HUES64 (cell line): ENCODE data around the gene MDH1B. TPM values are rescaled to one million over a fixed set of nuclear protein-coding genes. Genes with fewer than 3 reads are reported as not detected.
"Not testable (repeated sequence)": the region's sequence is repeated elsewhere in the genome, so short reads cannot be mapped to it uniquely, and the experiment has no call there.

Source experiments
- H3K27ac ChIP-seq: 2 replicates; pipeline ENCODE4 v1.7.0; 2013; ENCODE audit warnings: low read depth, low read length, inconsistent platforms
- H3K27me3 ChIP-seq: 2 replicates; pipeline ENCODE4 v1.6.1; 2013; ENCODE audit warnings: mild to moderate bottlenecking, low read length; ENCODE audit not compliant: insufficient read depth
- H3K36me3 ChIP-seq: 2 replicates; pipeline ENCODE4 v1.6.1; 2013; ENCODE audit warnings: mild to moderate bottlenecking, low read length; ENCODE audit not compliant: insufficient read depth
- H3K4me1 ChIP-seq: 2 replicates; pipeline ENCODE4 v1.6.1; 2013; ENCODE audit warnings: mild to moderate bottlenecking, low read length, moderate library complexity; ENCODE audit not compliant: insufficient read depth
- H3K4me3 ChIP-seq: 2 replicates; pipeline ENCODE4 v1.5.1; 2013; ENCODE audit warnings: mild to moderate bottlenecking, low read length, moderate library complexity
- H3K9ac ChIP-seq: 2 replicates; pipeline ENCODE4 v1.6.1; 2013; ENCODE audit warnings: mild to moderate bottlenecking, low read depth, low read length
- H3K9me3 ChIP-seq: 2 replicates; pipeline ENCODE4 v1.6.1; 2013; ENCODE audit warnings: low read depth, low read length; ENCODE audit not compliant: insufficient read depth
- WGBS: fragments of 150-250, 120-280 bp; methylation state at CpG from one replicate; pipeline ENCODE4 v1.1.7; 2013; ENCODE audit warnings: missing lambda C conversion rate; 5-methylcytosine and 5-hydroxymethylcytosine counted together
- polyA plus RNA-seq, 2 experiments: library from polyadenylated mRNA; stranded (reverse); fragments of 50-300 nt; gene quantifications; one replicate each; pipeline ENCODE4 v1.2.3, GENCODE V29; 2013

The MDH1B gene
- 1.8 TPM for polyA plus RNA-seq (2013, experiment 1 of 2)
- 2.6 TPM for polyA plus RNA-seq (2013, experiment 2 of 2)

DNA sequence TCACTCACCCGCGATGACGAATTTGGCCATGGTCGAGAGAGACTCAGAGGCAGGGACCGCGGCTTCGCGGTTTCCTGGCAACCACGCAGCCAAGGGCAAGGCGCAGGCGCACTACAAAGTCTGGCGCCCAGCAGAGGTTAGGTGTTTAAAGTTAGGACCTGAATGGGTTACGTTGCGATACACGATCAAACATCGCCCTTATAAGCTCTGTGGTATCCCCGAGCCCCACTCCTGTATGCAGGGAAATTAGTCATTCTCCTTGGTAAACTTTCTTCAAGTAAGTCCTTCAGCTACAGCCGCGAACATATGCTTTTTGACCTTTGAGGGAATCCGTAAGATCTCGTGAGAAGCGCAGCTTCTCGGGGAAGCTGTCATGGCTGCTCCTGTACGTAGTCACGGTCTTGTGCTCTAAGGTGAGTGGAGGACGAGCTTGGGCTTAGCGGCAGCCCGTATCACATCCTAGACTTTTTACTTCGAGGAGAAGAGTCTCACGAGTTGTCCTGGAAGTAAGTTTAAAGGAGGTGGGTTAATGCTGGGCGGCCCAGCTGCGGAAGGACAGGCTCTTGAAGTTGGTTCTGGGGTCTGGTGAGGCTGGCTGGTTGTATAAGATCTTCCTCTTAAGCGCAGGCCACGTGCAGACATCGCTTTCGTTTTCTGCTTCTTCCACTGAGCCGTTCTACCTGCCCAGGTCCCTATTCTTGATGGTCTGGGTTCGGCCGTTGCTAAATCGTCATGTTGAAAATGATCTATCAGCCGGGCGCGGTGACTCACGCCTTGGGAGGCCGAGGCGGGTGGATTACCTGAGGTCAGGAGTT, at the start of gene MDH1B, which contains the start of gene FASTKD2:
Gene MDH1B, minus strand, starts transcription at position 87 of the 815 bp plus-strand sequence. Its CDS starts 57 bp downstream, at position 30.
Gene FASTKD2, plus strand, starts transcription at position 365 of the 815 bp plus-strand sequence. CDS start 1,088 bp downstream, outside the sequence.
- Histone ChIP-seq H3K27me3 (no peaks in the 10 kb centered on the region), H3K36me3 (peaks cover 34% of the 10 kb centered on the region), H3K27ac (peak within 1 kb of the TSS; percentile 66), H3K9ac (peak within 1 kb of the TSS; percentile 91), H3K4me1 (0 out of 2 replicates have a peak, but pooled peaks cover 4% of the 10 kb centered on the region), H3K9me3 (no peaks in the 10 kb centered on the region), H3K4me3 (peak within 1 kb of the TSS; percentile 82)
- WGBS: under 1% methylated on average over 46 of the region's 46 CpGs

DNA sequence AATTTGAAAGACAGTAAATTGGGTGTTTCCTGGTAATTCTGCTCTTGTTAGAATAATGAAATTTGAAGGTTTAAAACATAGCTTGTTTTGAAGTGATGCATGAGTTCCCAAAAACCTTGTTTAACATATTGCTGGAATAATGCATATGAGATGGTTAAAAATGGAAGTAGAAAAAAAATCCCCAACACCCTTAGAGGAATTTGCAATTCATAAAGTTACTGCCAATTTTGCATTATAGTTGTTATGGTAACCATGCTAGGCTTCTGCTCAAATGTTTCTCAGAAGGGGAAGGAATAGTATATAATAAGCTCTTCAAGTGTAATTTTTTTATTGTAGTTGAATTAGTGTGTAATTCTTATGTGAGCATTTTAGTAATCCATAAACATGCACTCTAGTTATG, 49.4 kb upstream of the MDH1B start:
- H3K27ac ChIP-seq: no peak overlapping the region
- H3K27me3 ChIP-seq: no peaks in the 10 kb centered on the region
- no peak overlapping the region for H3K4me3 ChIP-seq
- H3K4me1 ChIP-seq: peaks cover 26% of the 10 kb centered on the region
- H3K9ac ChIP-seq: no peak overlapping the region
- peaks cover 5% of the 10 kb centered on the region; the same call in 1 of the 2 replicates for H3K9me3 ChIP-seq
- no peaks in the 10 kb centered on the region for H3K36me3 ChIP-seq

DNA sequence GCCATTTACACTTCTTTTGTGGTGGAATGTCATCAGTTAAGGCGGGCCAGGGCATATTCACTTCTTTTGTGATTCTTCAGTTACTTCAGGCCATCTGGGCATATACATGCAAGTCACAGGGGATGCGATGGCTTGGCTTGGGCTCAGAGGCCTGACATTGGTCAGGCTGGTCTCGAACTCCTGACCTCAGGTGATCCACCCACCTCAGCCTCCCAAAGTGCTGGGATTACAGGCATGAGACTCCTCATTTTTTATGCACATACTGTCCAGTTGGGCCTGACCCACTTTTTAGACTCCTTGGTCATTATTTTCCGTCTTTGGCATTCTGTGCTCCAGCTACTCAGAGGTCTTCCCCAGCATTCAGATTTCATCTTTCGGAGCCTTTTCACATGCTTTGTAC, 47.3 kb upstream of the MDH1B start:
- WGBS: 53% methylated on average over 5 of the region's 5 CpGs
- not testable (repeated sequence) for H3K9ac ChIP-seq, H3K36me3 ChIP-seq, H3K27me3 ChIP-seq, H3K4me3 ChIP-seq, H3K9me3 ChIP-seq
- Histone ChIP-seq H3K4me1 (peaks cover 26% of the 10 kb centered on the region), H3K27ac (peak overlapping the region; percentile 76)

DNA sequence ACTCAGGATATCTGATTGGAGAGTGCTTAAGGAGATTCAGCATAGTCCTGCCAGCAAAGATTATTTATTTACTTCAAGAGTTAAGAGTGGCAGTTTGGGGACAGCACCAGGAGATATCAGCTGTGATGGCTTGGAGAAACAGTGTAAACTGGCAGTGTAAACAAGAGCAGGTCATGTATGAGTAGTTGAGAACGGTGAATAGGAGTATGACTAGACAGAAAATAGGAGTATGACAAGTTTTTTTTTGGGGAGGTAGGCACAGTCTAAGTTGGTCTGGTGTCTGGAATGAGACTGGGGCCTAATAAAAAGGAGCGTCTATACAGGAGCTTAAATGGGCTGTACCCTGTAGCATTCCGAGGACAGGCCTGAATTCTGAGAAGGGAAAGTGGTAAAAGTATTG, 42.5 kb upstream of the MDH1B start:
- H3K27ac ChIP-seq, H3K9me3 ChIP-seq, H3K27me3 ChIP-seq, H3K9ac ChIP-seq, H3K4me3 ChIP-seq: not testable (repeated sequence)
- Histone ChIP-seq H3K4me1 (peaks cover 34% of the 10 kb centered on the region), H3K36me3 (peaks cover 22% of the 10 kb centered on the region)
- WGBS: 38% methylated on average over 1 of the region's 3 CpGs

DNA sequence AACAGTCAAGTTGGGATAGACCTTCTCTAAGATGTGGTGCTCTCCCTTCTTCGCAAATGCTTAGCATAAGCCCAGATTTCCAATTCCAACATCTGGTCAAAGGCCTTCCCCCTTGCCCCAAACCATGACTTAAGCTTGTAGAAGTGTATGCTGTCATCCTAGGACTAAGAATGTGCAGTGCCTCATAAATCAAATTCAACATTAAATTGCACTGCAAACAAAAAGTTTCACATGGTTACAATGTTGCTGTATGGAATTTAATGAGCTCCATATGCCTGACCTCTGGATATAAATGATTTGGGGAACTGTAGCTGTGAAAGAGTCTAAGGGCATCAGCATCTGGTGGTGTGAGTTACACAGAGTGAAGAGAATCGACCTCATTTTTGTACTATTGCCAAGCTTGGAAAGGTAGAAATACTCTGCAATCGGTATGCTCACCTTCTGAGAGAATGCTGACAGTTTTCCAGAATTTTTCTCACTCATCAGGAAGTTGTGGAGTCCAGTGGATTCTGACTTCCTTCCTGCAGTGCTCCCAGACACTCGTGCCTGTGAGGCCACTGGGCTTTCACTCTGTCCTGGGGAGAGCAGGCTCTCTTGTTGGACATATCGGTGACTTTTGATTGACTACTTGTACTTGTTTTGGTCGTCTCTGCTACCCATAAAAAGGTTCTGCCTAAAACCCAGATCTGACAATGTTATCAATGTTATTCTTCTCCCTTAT, 40.9 kb upstream of the MDH1B start:
- 85% methylated on average over 6 of the region's 6 CpGs for WGBS

DNA sequence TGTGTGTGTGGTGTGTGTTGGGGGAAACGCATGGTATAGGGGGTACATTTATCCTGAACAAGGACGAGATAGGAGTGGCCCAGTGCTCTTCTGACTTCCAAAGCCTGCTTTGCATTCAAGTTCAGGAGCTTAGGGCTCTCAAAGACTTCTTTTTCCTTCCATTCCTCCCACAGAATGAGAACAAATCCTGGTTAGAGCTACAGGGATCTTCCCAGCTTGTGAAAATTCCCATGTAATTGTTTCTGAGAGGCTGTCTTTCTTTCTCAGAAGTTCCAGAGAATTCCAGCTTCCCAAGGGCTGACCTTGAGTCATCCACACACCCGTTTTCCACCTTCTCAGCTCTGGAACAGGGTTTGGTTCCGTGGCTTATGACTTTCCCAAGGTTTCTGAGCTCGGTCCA, 39.2 kb upstream of the MDH1B start:
- Histone ChIP-seq H3K27ac (peak overlapping the region; percentile 54), H3K4me1 (peaks cover 63% of the 10 kb centered on the region), H3K9me3 (no peaks in the 10 kb centered on the region), H3K9ac (no peak overlapping the region), H3K27me3 (no peaks in the 10 kb centered on the region), H3K36me3 (peaks cover 22% of the 10 kb centered on the region), H3K4me3 (no peak overlapping the region)
- 62% methylated on average over 5 of the region's 5 CpGs for WGBS

More for the DNA sequence above, 40.9 kb upstream of the MDH1B start:
- H3K4me1 ChIP-seq: peaks cover 47% of the 10 kb centered on the region
- H3K4me3 ChIP-seq: no peak overlapping the region
- H3K27ac ChIP-seq: no peak overlapping the region
- no peaks in the 10 kb centered on the region for H3K9me3 ChIP-seq
- H3K36me3 ChIP-seq: peaks cover 22% of the 10 kb centered on the region
- H3K9ac ChIP-seq: no peak overlapping the region
- H3K27me3 ChIP-seq: no peaks in the 10 kb centered on the region

DNA sequence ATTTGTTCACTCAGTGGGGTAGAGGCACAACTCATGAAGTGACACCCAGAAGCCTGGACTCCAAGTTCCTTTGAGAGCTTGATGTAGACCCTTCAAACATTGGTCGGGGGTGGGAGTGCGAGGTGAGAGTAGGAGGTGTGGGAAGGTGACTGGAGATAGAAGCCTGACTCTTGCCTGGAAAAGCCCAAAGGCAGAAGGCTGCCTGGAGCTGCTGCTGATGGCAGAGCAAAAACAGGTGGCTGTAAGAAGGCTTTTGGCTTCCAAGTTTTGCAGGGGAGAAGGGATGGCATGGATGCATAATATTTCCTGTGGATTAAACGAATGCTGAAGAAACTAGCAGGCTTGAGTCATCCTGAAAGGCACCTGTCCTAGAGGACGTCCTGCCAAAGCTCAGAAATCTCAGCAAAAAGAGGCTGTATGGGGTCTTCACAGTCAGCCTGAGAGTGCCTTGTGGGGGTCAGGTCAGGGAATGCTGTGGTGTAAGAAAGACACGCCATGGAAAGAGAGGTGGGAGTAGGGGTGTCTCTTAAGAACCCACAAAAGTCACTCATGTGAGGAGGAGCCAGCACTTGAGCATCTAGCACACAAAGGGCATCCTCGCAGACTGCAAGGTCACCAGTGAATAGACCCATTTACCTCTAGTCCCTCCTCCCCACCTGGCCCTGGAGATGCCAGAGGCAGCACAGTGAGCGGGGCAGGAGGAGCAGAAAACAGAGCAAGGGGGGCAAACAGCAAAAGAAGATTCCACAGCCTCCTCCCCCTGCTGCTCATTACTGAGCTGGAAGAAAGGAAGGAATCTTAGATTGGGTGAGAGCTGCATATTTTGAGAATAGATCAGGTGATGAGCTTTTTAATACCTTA, 37.8 kb upstream of the MDH1B start:
- Histone ChIP-seq H3K9me3 (no peaks in the 10 kb centered on the region), H3K27me3 (no peaks in the 10 kb centered on the region), H3K27ac (0 out of 2 replicates have a peak overlapping the region, but pooled peaks have one; percentile 27), H3K4me3 (no peak overlapping the region), H3K36me3 (peaks cover 20% of the 10 kb centered on the region), H3K4me1 (peaks cover 63% of the 10 kb centered on the region), H3K9ac (no peak overlapping the region)
- WGBS: 71% methylated on average over 7 of the region's 7 CpGs

DNA sequence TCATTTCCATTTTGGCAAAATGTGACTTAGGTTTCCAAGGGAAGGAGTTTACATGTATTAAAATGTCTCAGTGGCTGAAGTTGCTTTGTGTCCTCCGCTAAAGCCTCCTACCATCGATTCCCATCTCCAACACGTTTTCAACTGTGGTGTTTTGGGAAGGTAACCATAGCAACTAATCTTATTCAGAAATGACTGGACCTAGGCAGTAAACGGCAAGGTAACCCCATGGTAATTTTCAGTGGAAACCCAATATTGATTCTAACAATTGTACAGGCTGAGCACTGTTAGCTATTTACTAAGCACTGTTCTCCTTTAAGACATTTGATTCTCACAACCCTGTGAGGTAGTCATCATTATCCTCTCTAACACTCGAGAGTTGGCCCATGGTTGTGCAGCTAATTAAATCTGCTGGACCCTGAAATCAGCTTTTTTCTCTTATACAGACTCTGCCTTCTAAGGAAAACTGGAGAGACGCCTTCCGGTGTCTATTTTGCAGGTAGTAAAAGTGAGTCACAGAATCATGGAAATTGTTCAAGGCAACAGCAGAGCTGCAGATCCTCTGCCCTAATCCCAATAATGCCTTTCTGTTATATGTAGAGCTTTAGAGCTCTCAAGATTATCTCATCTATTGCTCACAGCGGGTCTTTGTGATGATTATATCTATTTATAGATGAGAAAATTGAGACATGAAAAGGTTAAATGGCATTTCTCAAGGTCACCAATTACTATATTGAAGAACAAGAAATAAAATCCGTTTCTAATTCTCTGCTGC, 36.5 kb upstream of the MDH1B start:
- H3K9ac ChIP-seq: no peak overlapping the region
- H3K9me3 ChIP-seq: no peaks in the 10 kb centered on the region
- H3K27ac ChIP-seq: peak overlapping the region; percentile 37; the same call in 1 of the 2 replicates
- no peak overlapping the region for H3K4me3 ChIP-seq
- peaks cover 20% of the 10 kb centered on the region for H3K36me3 ChIP-seq
- peaks cover 63% of the 10 kb centered on the region for H3K4me1 ChIP-seq
- 79% methylated on average over 7 of the region's 9 CpGs for WGBS
- no peaks in the 10 kb centered on the region for H3K27me3 ChIP-seq

DNA sequence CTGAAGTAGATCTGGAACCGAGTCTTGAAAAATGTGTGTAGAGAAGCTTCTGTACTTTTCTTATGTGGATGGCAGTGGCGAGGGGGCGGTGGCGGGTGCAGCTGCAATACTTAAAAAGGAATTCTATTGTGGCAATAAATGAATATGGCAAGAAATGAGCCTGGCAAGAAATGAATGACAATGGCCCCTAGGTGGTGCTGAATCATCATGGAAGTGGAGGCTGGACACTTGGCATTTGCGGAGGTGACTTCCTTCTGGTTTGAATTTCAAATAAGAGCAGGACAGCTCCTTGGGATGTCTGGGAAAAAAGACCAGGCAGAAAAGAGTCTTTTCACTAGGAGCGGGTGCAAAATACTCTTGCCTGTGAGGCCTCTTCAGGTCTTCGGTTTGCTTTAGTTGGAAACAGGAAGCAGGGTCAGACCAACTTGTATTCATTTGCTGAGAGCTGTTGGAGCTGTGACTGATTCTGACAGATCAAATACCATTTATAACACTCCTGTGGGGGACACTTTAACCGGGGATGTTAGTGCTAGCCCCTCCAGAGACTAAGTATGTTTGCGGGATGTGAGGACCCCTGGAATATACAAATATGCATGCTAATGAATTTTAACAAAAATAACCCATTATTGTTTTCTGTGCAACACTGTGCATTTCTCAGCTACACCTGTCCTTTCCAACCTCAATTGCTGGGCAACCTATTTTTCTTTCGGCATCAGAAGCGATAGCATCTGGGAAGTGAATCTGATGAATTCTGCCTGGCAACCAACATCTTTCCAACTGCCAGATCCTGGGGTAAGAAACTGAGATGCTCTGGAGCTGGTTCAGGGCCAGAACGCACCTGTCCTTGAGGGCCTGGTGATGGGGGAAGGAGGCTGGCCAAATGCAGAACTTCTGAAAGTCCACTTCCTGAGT, 35.6 kb upstream of the MDH1B start:
- H3K9me3 ChIP-seq: no peaks in the 10 kb centered on the region
- peaks cover 13% of the 10 kb centered on the region for H3K36me3 ChIP-seq
- no peaks in the 10 kb centered on the region for H3K27me3 ChIP-seq
- 41% methylated on average over 12 of the region's 12 CpGs for WGBS
- H3K4me1 ChIP-seq: peaks cover 56% of the 10 kb centered on the region
- no peak overlapping the region for H3K9ac ChIP-seq
- peak overlapping the region; percentile 6; the same call in 1 of the 2 replicates for H3K27ac ChIP-seq
- H3K4me3 ChIP-seq: no peak overlapping the region
